Breast epithelium (tissue), 3 donors: ENCODE results near the gene LRGUK.

Source experiments
- CTCF ChIP-seq, 3 donors: fragments of 450-650 bp; IDR thresholded peaks; one replicate each; pipeline ENCODE4 v1.5.1; 2016 to 2017; ENCODE audit warnings: antibody characterized with exemption in 3 of 3, mild to moderate bottlenecking in 3 of 3, moderate library complexity in 3 of 3
- POLR2AphosphoS5 ChIP-seq, 3 donors: sonication (generic); formaldehyde crosslinking; IDR thresholded peaks; one replicate each; pipeline ENCODE4 v1.6.1; 2017; ENCODE audit warnings: antibody characterized with exemption in 3 of 3

GRCh38 chr7:134290286-134290685 is 163.1 kb downstream of the LRGUK start:
- TF ChIP-seq CTCF (IDR thresholded peaks at IDR 0.05) (no peak), POLR2AphosphoS5 (IDR thresholded peaks at IDR 0.05) (no peak)
